Uterus (tissue), 2 donors: ENCODE data around the gene CYTH2.
"Not testable (repeated sequence)": the region's sequence is repeated elsewhere in the genome, so short reads cannot be mapped to it uniquely, and the experiment has no call there.

ENCODE experiments used
- CTCF ChIP-seq, 4 experiments: fragments of 200-600 bp in 2 of 4; fragments of 450-650 bp in 2 of 4; sonication (generic) in 2 of 4; IDR thresholded peaks; one replicate each; pipeline ENCODE4 v1.5.1; 2016 to 2019; ENCODE audit warnings: antibody characterized with exemption in 4 of 4, mild to moderate bottlenecking in 2 of 4, moderate library complexity in 1 of 4
- POLR2A ChIP-seq, 2 donors: fragments of 450-650 bp; IDR thresholded peaks; one replicate each; pipeline ENCODE4 v1.6.1; 2016; ENCODE audit warnings: antibody characterized with exemption in 2 of 2, mild to moderate bottlenecking in 1 of 2, moderate library complexity in 1 of 2

- not testable (repeated sequence) for TF ChIP-seq CTCF, POLR2A (IDR thresholded peaks at IDR 0.05)
Measured at GRCh38 chr19:48519426-48519825, 50.3 kb downstream of the CYTH2 start.
